Hepatocyte (in vitro differentiated cells): ENCODE results near the gene CTH.

ENCODE experiments used
- CTCF ChIP-seq: fragments of 200-600 bp; sonication (generic); IDR thresholded peaks from 2 replicates; pipeline ENCODE4 v1.5.1; 2016; ENCODE audit warnings: antibody characterized with exemption, mild to moderate bottlenecking; ENCODE audit not compliant: poor library complexity
- EZH2 ChIP-seq: fragments of 200-600 bp; sonication (generic); IDR thresholded peaks from 2 replicates; pipeline ENCODE4 v1.6.1; 2016; ENCODE audit warnings: antibody characterized with exemption, mild to moderate bottlenecking, borderline replicate concordance
- EZH2phosphoT487 ChIP-seq: fragments of 200-600 bp; sonication (generic); IDR thresholded peaks from one replicate; pipeline ENCODE4 v1.6.1; 2018; ENCODE audit warnings: antibody characterized with exemption, mild to moderate bottlenecking, low read depth, moderate library complexity; ENCODE audit not compliant: unreplicated experiment, severe bottlenecking

- TF ChIP-seq CTCF (no peak), EZH2 (no peak), EZH2phosphoT487 (no peak)
Measured at GRCh38 chr1:70396607-70397006, 14.5 kb upstream of the CTH start.
